Neural progenitor cell (in vitro differentiated cells): ENCODE data around the gene ENTPD2. TPM values are rescaled to one million over a fixed set of nuclear protein-coding genes. Genes with fewer than 3 reads are reported as not detected.

ENCODE experiments used
- DNase-seq: peaks from one replicate; pipeline ENCODE4 v3.0.0-alpha.2; 2016; ENCODE audit warnings: low spot score
- H2AFZ ChIP-seq: fragments of 200-600 bp; sonication (generic); replicated peaks from 2 replicates; pipeline ENCODE4 v1.6.1; 2016; ENCODE audit warnings: antibody characterized with exemption
- H3F3A ChIP-seq: fragments of 200-600 bp; sonication (generic); 2 replicates; pipeline ENCODE4 v1.6.1; 2016; ENCODE audit warnings: antibody characterized with exemption, low read depth
- H3K27ac ChIP-seq: fragments of 200-600 bp; sonication (generic); 2 replicates; pipeline ENCODE4 v1.5.1; 2016; ENCODE audit warnings: mild to moderate bottlenecking
- H3K27me3 ChIP-seq: fragments of 200-600 bp; sonication (generic); 2 replicates; pipeline ENCODE4 v1.6.1; 2016; ENCODE audit warnings: mild to moderate bottlenecking, moderate library complexity
- H3K36me3 ChIP-seq: fragments of 200-600 bp; sonication (generic); 2 replicates; pipeline ENCODE4 v1.5.1; 2016
- H3K4me1 ChIP-seq: fragments of 200-600 bp; sonication (generic); 2 replicates; pipeline ENCODE4 v1.6.1; 2016; ENCODE audit warnings: mixed run types
- H3K4me2 ChIP-seq: fragments of 200-600 bp; sonication (generic); 2 replicates; pipeline ENCODE4 v1.6.1; 2016
- H3K4me3 ChIP-seq: fragments of 200-600 bp; sonication (generic); 2 replicates; pipeline ENCODE4 v1.5.1; 2016
- H3K79me2 ChIP-seq: fragments of 200-600 bp; sonication (generic); 2 replicates; pipeline ENCODE4 v1.6.1; 2016; ENCODE audit warnings: low read depth
- H3K9ac ChIP-seq: fragments of 200-600 bp; sonication (generic); 2 replicates; pipeline ENCODE4 v1.6.1; 2016
- H3K9me3 ChIP-seq: fragments of 200-600 bp; sonication (generic); 2 replicates; pipeline ENCODE4 v1.5.1; 2016; ENCODE audit warnings: low read depth
- H4K20me1 ChIP-seq: fragments of 200-600 bp; sonication (generic); 2 replicates; pipeline ENCODE4 v1.6.1; 2016; ENCODE audit warnings: low read depth
- H3K27ac Mint-ChIP-seq: 3 replicates; pipeline ENCODE4 v1.8.0; 2021; ENCODE audit warnings: mixed read lengths
- H3K27me3 Mint-ChIP-seq: 2 replicates; pipeline ENCODE4 v1.8.0; 2022; ENCODE audit warnings: low read depth, mild to moderate bottlenecking, inconsistent platforms, moderate library complexity, mixed read lengths; ENCODE audit not compliant: insufficient read depth
- H3K36me3 Mint-ChIP-seq: 3 replicates; pipeline ENCODE4 v1.8.0; 2021; ENCODE audit warnings: mixed read lengths
- H3K4me1 Mint-ChIP-seq: 3 replicates; pipeline ENCODE4 v1.8.0; 2021; ENCODE audit warnings: mixed read lengths
- H3K4me3 Mint-ChIP-seq: 3 replicates; pipeline ENCODE4 v1.8.0; 2021; ENCODE audit warnings: mild to moderate bottlenecking, moderate library complexity, mixed read lengths
- H3K9me3 Mint-ChIP-seq: 3 replicates; pipeline ENCODE4 v1.8.0; 2020; ENCODE audit warnings: mixed read lengths
- EZH2 ChIP-seq: fragments of 200-600 bp; sonication (generic); IDR thresholded peaks from 2 replicates; pipeline ENCODE4 v1.6.1; 2017; ENCODE audit warnings: antibody characterized with exemption, mild to moderate bottlenecking, moderate library complexity
- EZH2phosphoT487 ChIP-seq: fragments of 200-600 bp; sonication (generic); IDR thresholded peaks from 2 replicates; pipeline ENCODE4 v1.6.1; 2017; ENCODE audit warnings: antibody characterized with exemption
- total RNA-seq: library from RNA; depleted of rRNA; stranded (reverse); fragments of >200 nt; gene quantifications from 2 replicates; pipeline ENCODE4 v1.2.3, GENCODE V29; 2015; ENCODE audit warnings: low replicate concordance
- TF ChIP-seq, protein P1 (sequence below): fragments of 200-600 bp; sonication (generic); IDR thresholded peaks from 2 replicates; pipeline ENCODE4 v1.5.1; 2017; ENCODE audit warnings: antibody characterized with exemption, mild to moderate bottlenecking

Gene ENTPD2
- total RNA-seq, 1 donor from 2014 or later: not detected

DNA sequence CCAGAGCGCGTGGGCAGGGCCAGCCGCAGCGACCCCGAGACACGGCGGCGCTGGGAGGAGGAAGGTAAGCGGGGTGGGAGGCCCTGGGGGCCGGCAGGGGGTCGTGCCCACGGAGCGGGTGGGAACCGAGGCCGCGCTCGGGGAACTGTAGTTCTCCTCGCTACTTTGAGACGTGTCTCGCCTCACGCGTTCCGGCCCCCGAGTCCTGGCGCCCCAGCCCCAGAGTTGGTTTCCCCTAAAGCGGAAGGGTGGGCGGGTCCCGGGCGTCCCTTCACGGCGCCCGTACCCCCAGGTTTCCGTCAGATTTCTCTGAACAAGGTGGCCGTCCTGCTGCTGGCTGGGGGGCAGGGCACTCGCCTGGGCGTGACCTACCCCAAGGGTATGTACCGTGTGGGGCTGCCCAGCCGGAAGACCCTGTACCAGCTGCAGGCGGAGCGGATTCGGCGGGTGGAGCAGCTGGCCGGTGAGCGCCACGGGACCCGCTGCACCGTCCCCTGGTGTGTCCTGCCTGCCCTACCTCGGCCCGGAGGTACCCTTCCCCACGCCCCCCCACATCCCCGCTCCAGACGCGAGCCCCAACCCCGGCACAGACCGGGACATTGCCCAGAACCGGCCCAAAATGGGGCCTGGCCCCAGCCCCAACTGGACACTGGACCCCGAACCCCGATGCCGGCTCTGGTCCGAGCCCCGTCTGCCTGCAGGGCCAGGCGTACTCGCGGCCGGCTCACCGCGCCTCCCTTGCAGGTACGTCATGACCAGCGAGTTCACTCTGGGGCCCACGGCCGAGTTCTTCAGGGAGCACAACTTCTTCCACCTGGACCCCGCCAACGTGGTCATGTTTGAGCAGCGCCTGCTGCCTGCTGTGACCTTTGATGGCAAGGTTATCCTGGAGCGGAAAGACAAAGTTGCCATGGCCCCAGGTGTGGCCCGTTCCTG, 24.2 kb upstream of the ENTPD2 start:
- H3K27ac ChIP-seq: no peak overlapping the region
- no peaks in the 10 kb centered on the region for H3K9me3 ChIP-seq
- Mint-ChIP-seq H3K27ac (no peak overlapping the region), H3K36me3 (no peaks in the 10 kb centered on the region), H3K27me3 (peaks cover 50% of the 10 kb centered on the region), H3K4me1 (peaks cover 8% of the 10 kb centered on the region), H3K9me3 (no peaks in the 10 kb centered on the region), H3K4me3 (peak overlapping the region; percentile 73)
- H4K20me1 ChIP-seq: peaks cover 21% of the 10 kb centered on the region
- no peak overlapping the region for H2AFZ ChIP-seq
- no peaks in the 10 kb centered on the region for H3K36me3 ChIP-seq
- TF ChIP-seq EZH2phosphoT487 (peak; percentile 97), EZH2 (peak; percentile 99)
- TF ChIP-seq, protein P1, sequence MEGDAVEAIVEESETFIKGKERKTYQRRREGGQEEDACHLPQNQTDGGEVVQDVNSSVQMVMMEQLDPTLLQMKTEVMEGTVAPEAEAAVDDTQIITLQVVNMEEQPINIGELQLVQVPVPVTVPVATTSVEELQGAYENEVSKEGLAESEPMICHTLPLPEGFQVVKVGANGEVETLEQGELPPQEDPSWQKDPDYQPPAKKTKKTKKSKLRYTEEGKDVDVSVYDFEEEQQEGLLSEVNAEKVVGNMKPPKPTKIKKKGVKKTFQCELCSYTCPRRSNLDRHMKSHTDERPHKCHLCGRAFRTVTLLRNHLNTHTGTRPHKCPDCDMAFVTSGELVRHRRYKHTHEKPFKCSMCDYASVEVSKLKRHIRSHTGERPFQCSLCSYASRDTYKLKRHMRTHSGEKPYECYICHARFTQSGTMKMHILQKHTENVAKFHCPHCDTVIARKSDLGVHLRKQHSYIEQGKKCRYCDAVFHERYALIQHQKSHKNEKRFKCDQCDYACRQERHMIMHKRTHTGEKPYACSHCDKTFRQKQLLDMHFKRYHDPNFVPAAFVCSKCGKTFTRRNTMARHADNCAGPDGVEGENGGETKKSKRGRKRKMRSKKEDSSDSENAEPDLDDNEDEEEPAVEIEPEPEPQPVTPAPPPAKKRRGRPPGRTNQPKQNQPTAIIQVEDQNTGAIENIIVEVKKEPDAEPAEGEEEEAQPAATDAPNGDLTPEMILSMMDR: no peak
- no peak overlapping the region for H3K9ac ChIP-seq
- H3K79me2 ChIP-seq: no peaks in the 10 kb centered on the region
- peak; percentile 44 for DNase-seq
- H3F3A ChIP-seq: peaks cover 20% of the 10 kb centered on the region
- H3K4me3 ChIP-seq: peak overlapping the region; percentile 44
- H3K27me3 ChIP-seq: peaks cover 86% of the 10 kb centered on the region
- H3K4me2 ChIP-seq: peak overlapping the region; percentile 79
- peaks cover 7% of the 10 kb centered on the region for H3K4me1 ChIP-seq

DNA sequence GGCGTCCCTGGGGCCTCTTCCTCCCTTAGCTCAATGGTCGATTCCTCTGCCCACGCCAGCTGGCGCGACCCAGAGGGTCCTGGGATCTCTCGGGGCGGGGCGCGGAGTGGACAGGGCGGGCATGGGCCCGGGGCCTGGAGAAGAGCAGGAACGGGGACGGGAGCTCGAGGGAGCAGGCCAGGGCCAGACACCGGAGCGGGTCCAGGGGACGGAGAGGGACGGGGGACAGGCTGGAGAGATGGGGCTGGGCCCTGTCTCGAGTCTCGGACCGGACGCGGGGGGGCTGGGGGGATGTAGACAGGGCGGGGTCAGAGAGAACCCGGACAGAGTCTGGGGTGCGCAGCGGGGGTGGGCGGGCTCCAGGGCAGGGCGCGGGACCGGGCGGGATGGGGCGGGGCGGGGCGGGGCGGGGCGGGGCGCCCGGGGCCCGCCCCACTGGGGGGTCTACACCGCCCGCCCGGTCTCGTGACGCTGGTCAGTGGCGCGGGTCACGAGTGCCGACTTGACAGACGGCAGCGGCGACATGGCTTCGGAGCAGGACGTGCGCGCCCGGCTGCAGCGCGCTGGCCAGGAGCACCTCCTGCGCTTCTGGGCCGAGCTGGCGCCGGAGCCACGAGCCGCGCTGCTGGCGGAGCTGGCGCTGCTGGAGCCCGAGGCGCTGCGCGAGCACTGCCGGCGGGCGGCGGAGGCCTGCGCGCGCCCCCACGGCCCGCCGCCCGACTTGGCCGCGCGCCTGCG, 23.3 kb upstream of the ENTPD2 start, which contains the start of gene UAP1L1:
TSS of gene UAP1L1 (plus strand) at position 508 of the 738 bp plus-strand sequence. CDS start at position 524, 16 bp downstream.
- peaks cover 7% of the 10 kb centered on the region for H3K4me1 ChIP-seq
- no peak within 1 kb of the TSS for H3K27ac ChIP-seq
- H3F3A ChIP-seq: peaks cover 20% of the 10 kb centered on the region
- TF ChIP-seq EZH2phosphoT487: peak; percentile 11
- TF ChIP-seq, protein P1: no peak
- no peak for TF ChIP-seq EZH2
- DNase-seq: peak; percentile 75
- H3K4me3 ChIP-seq: peak within 1 kb of the TSS; percentile 44
- no peak within 1 kb of the TSS for H3K9ac ChIP-seq
- peaks cover 48% of the 10 kb centered on the region for H3K27me3 Mint-ChIP-seq
- no peak within 1 kb of the TSS for H2AFZ ChIP-seq
- H3K27ac Mint-ChIP-seq: no peak within 1 kb of the TSS
- H3K9me3 Mint-ChIP-seq: no peaks in the 10 kb centered on the region
- H3K4me2 ChIP-seq: peak within 1 kb of the TSS; percentile 79
- no peaks in the 10 kb centered on the region for H3K36me3 ChIP-seq
- no peaks in the 10 kb centered on the region for H3K79me2 ChIP-seq
- peak within 1 kb of the TSS; percentile 77 for H3K4me3 Mint-ChIP-seq
- H4K20me1 ChIP-seq: peaks cover 21% of the 10 kb centered on the region
- H3K27me3 ChIP-seq: peaks cover 86% of the 10 kb centered on the region
- no peaks in the 10 kb centered on the region for H3K36me3 Mint-ChIP-seq
- H3K4me1 Mint-ChIP-seq: peaks cover 5% of the 10 kb centered on the region
- H3K9me3 ChIP-seq: no peaks in the 10 kb centered on the region

DNA sequence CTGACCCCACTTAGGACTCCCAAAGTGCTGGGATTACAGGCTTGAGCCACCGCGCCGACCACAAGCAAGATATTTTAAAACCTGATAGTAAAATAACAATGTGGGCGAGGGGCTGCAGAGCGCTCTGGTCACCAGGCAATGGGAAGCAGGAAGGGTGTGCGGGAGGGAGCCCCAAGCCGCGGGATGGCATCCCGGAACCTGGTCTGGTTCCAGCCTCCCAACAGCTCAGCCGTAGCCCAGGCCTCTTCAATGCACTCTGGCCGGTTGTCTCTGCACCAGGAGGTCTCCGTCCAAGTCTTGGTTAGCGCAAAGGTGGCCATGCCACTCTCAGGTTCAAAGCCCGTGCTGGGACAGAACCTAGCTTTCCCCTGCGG, 22.8 kb upstream of the ENTPD2 start:
- Histone ChIP-seq H4K20me1 (peaks cover 21% of the 10 kb centered on the region), H3K79me2 (no peaks in the 10 kb centered on the region), H3K27me3 (peaks cover 86% of the 10 kb centered on the region), H3K9me3 (no peaks in the 10 kb centered on the region), H2AFZ (no peak overlapping the region), H3K9ac (no peak overlapping the region), H3F3A (peaks cover 22% of the 10 kb centered on the region), H3K4me3 (no peak overlapping the region), H3K27ac (no peak overlapping the region), H3K36me3 (no peaks in the 10 kb centered on the region), H3K4me1 (peaks cover 7% of the 10 kb centered on the region), H3K4me2 (peak overlapping the region; percentile 79)
- Mint-ChIP-seq H3K9me3 (no peaks in the 10 kb centered on the region), H3K27me3 (peaks cover 46% of the 10 kb centered on the region), H3K36me3 (no peaks in the 10 kb centered on the region), H3K4me1 (peaks cover 5% of the 10 kb centered on the region), H3K27ac (no peak overlapping the region), H3K4me3 (peak overlapping the region; percentile 77)
- no peak for DNase-seq
- TF ChIP-seq, protein P1: no peak
- TF ChIP-seq EZH2 (peak; percentile 74), EZH2phosphoT487 (peak; percentile 60)
